MCF 10A (cell line): ENCODE results near the gene C10orf62. TPM values are rescaled to one million over a fixed set of nuclear protein-coding genes. Genes with fewer than 3 reads are reported as not detected.

ENCODE experiments used
- Bru-seq: library from RNA; stranded (reverse); fragments of 400-500 nt; gene quantifications from one replicate; lab custom pipeline; 2021; lab: Mats Ljungman, UMichigan
- BruChase-seq, 2 experiments: library from RNA; stranded (reverse); fragments of 400-500 nt; gene quantifications; one replicate each; lab custom pipeline; 2021; lab: Mats Ljungman, UMichigan
- BruUV-seq: library from RNA; stranded (reverse); fragments of 400-500 nt; replicated peaks from 2 replicates; lab custom pipeline; 2021; lab: Mats Ljungman, UMichigan
- CTCF ChIA-PET: fragments of 300-600 bp; sonication (Branson Sonifier 250); formaldehyde crosslinking; extraction: SDS; loops from one replicate; lab custom pipeline; 2021; ENCODE audit warnings: antibody characterized with exemption, inconsistent platforms; lab: Yijun Ruan, JAX
- POLR2A ChIA-PET: fragments of 300-600, 350-650 bp; sonication (Branson Sonifier 250); formaldehyde crosslinking; extraction: SDS; loops from one replicate; lab custom pipeline; 2020; ENCODE audit warnings: antibody characterized with exemption, inconsistent platforms; lab: Yijun Ruan, JAX
- DNase-seq: peaks from one replicate; pipeline ENCODE4 v3.0.0-alpha.2; 2018; ENCODE audit not compliant: unreplicated experiment
- H3K27ac Mint-ChIP-seq: one replicate; pipeline ENCODE4 v1.8.0; 2022; ENCODE audit warnings: mild to moderate bottlenecking, low read depth, mixed read lengths; ENCODE audit not compliant: unreplicated experiment
- H3K27me3 Mint-ChIP-seq: one replicate; pipeline ENCODE4 v1.8.0; 2022; ENCODE audit warnings: mixed read lengths; ENCODE audit not compliant: insufficient read depth, unreplicated experiment
- H3K36me3 Mint-ChIP-seq: one replicate; pipeline ENCODE4 v1.8.0; 2022; ENCODE audit warnings: mild to moderate bottlenecking, moderate library complexity, mixed read lengths; ENCODE audit not compliant: insufficient read depth, unreplicated experiment
- H3K4me1 Mint-ChIP-seq: one replicate; pipeline ENCODE4 v1.8.0; 2022; ENCODE audit warnings: mixed read lengths; ENCODE audit not compliant: insufficient read depth, unreplicated experiment
- H3K4me3 Mint-ChIP-seq: one replicate; pipeline ENCODE4 v1.8.0; 2022; ENCODE audit warnings: mild to moderate bottlenecking, moderate library complexity, mixed read lengths; ENCODE audit not compliant: unreplicated experiment
- H3K9me3 Mint-ChIP-seq: one replicate; pipeline ENCODE4 v1.8.0; 2022; ENCODE audit warnings: mixed read lengths; ENCODE audit not compliant: unreplicated experiment
- CTCF ChIP-seq: fragments of 200-600 bp; IDR thresholded peaks from one replicate; pipeline ENCODE4 v1.8.0; 2022; ENCODE audit warnings: antibody characterized with exemption, mild to moderate bottlenecking; ENCODE audit not compliant: unreplicated experiment
- intact Hi-C: fragments of 100-400 bp; cut with micrococcal nuclease; formaldehyde crosslinking; loops from 2 replicates; pipeline ENCODE4 v1.14.1; 2022
- long read RNA-seq: library from polyadenylated mRNA; stranded (forward); transcript quantifications from one replicate; pipeline ENCODE4 v2.0.0, GENCODE V29; 2022
- total RNA-seq: library from RNA; stranded (reverse); gene quantifications from 2 replicates; pipeline ENCODE4 v1.2.3, GENCODE V29; 2022

The C10orf62 gene
- 0.26 TPM in 1 of 2 replicates, not detected in the other for total RNA-seq
- percentile 34 among the genes with signal in this experiment for Bru-seq, nascent RNA
- BruChase-seq, experiment 1, labeled RNA remaining after a 6-hour chase = percentile 34 among the genes with signal in this experiment
- BruChase-seq, experiment 2, labeled RNA remaining after a 2-hour chase = percentile 31 among the genes with signal in this experiment
- long read RNA-seq = 0 reads

- peaks cover 5% of the 10 kb centered on the region for H3K36me3 Mint-ChIP-seq
- ChIA-PET POLR2A (interaction anchor here (1.3 kb wide), 1 partner anchor 18 kb away, joined by 3 read pairs; the partner anchor contains the start of gene ANKRD2), CTCF (interaction anchor here (0.6 to 1.4 kb wide), 2 partner anchors 14 to 101 kb away, joined by 3 read pairs; no protein-coding TSS in a partner anchor)
- no peak for DNase-seq
- H3K9me3 Mint-ChIP-seq = no peaks in the 10 kb centered on the region
- H3K4me3 Mint-ChIP-seq = no peak within 1 kb of the TSS
- peaks cover 14% of the 10 kb centered on the region for H3K4me1 Mint-ChIP-seq
- intact Hi-C loops = no loop called here
- peak within 1 kb of the TSS; percentile 42 for H3K27ac Mint-ChIP-seq
- no peaks in the 10 kb centered on the region for H3K27me3 Mint-ChIP-seq
- no peak for TF ChIP-seq CTCF
- no TSS peak for BruUV-seq
Measured at GRCh38 chr10:97589479-97589878, at the start of gene C10orf62. TSS of gene C10orf62 (plus strand) at chr10:97589721. CDS start at chr10:97589898, 177 bp downstream.

GRCh38 chr10:97540669-97541500 is 48.6 kb upstream of the C10orf62 start:
- no peaks in the 10 kb centered on the region for H3K9me3 Mint-ChIP-seq
- peaks cover 28% of the 10 kb centered on the region for H3K4me1 Mint-ChIP-seq
- POLR2A ChIA-PET = interaction anchor here (0.6 to 2.8 kb wide), 6 partner anchors 9 to 701 kb away, joined by 3 to 35 read pairs (median 4); partner anchors contain the start of genes MMS19 and UBTD1
- DNase-seq = no peak
- intact Hi-C loops = no loop called here
- peak overlapping the region; percentile 59 for H3K27ac Mint-ChIP-seq
- no peak for TF ChIP-seq CTCF
- BruUV-seq = no TSS peak
- no peak overlapping the region for H3K4me3 Mint-ChIP-seq
- no peaks in the 10 kb centered on the region for H3K36me3 Mint-ChIP-seq
- H3K27me3 Mint-ChIP-seq = no peaks in the 10 kb centered on the region
- CTCF ChIA-PET = interaction anchor here (0.6 to 2.3 kb wide), 7 partner anchors 8 to 73 kb away, joined by 4 to 9 read pairs (median 5); partner anchors contain the start of genes MMS19 and UBTD1

GRCh38 chr10:97542169-97543024 is 47.1 kb upstream of the C10orf62 start:
- no peak for TF ChIP-seq CTCF
- intact Hi-C loops = no loop called here
- ChIA-PET CTCF (interaction anchor here (0.6 to 2.3 kb wide), 11 partner anchors 9 to 118 kb away, joined by 3 to 9 read pairs (median 4); no protein-coding TSS in a partner anchor), POLR2A (interaction anchor here (0.5 to 2.8 kb wide), 11 partner anchors 24 to 209 kb away, joined by 3 to 35 read pairs (median 3); partner anchors contain the start of genes MMS19 and UBTD1)
- H3K4me3 Mint-ChIP-seq = peak overlapping the region; percentile 56
- H3K27ac Mint-ChIP-seq = peak overlapping the region; percentile 73
- peaks cover 28% of the 10 kb centered on the region for H3K4me1 Mint-ChIP-seq
- no TSS peak for BruUV-seq
- no peaks in the 10 kb centered on the region for H3K9me3 Mint-ChIP-seq
- peak; percentile 93 for DNase-seq
- H3K36me3 Mint-ChIP-seq = no peaks in the 10 kb centered on the region
- H3K27me3 Mint-ChIP-seq = no peaks in the 10 kb centered on the region
